ENCODE data around the gene LPCAT1. TPM values are rescaled to one million over a fixed set of nuclear protein-coding genes. Genes with fewer than 3 reads are reported as not detected.

The LPCAT1 gene
- total RNA-seq, 1 experiment from 2014 or later = 75.0 TPM

GRCh38 chr5:1568201-1568979 lies 44.6 kb upstream of the LPCAT1 start:
- no TSS peak for BruUV-seq (replicated peaks)
- ChIA-PET CTCF (no interaction called here), RAD21 (ENCODE audit: low non-redundant PET in 1 of 2, low total read pairs in 2 of 2, uncharacterized antibody in 2 of 2, unreplicated experiment in 2 of 2) (no interaction called here), POLR2A (no interaction called here)
- ATAC-seq = no peak
- Histone ChIP-seq H3K79me2 (ENCODE audit: insufficient read depth, low read length) (no peaks in the 10 kb centered on the region), H3K9me2 (ENCODE audit: insufficient read depth) (no peaks in the 10 kb centered on the region), H3K4me3 (replicated peaks in 1 of 2; ENCODE audit: low read depth in 1 of 2, low read length in 2 of 2) (no peak overlapping the region), H3K27me3 (ENCODE audit: insufficient read depth, low read length) (no peaks in the 10 kb centered on the region), H3K4me1 (ENCODE audit: control insufficient read depth in 1 of 2, insufficient read depth in 2 of 2, low read length in 2 of 2) (peaks cover 11 to 25% of the 10 kb centered on the region in 2 experiments), H3K4me2 (ENCODE audit: low read length) (no peak overlapping the region), H3K36me3 (ENCODE audit: control insufficient read depth in 1 of 2, insufficient read depth in 2 of 2, low read length in 2 of 2) (peaks cover 0 to 8% of the 10 kb centered on the region in 2 experiments; a peak in 1 of 4 replicates), H2AFZ (ENCODE audit: low read depth, low read length, poor library complexity, severe bottlenecking) (no peak overlapping the region), H3K27ac (ENCODE audit: low read depth, low read length) (no peak overlapping the region), H3K9me3 (ENCODE audit: control insufficient read depth in 1 of 2, insufficient read depth in 1 of 2, low read depth in 1 of 2, low read length in 2 of 2) (no peaks in the 10 kb centered on the region), H3K9ac (ENCODE audit: low read length) (no peak overlapping the region), H4K20me1 (ENCODE audit: insufficient read depth) (no peaks in the 10 kb centered on the region)
- TF ChIP-seq FOSL1 (IDR thresholded peaks at IDR 0.05; ENCODE audit: low read depth) (no peak), CTCF (IDR thresholded peaks at IDR 0.05 in 2 of 3, conservative IDR thresholded peaks at IDR 0.05 in 1 of 3; ENCODE audit: borderline replicate concordance in 1 of 3, insufficient read depth in 1 of 3, low read depth in 2 of 3, low read length in 2 of 3) (no peak), REST (IDR thresholded peaks at IDR 0.05; ENCODE audit: low read depth) (no peak), EZH2 (IDR thresholded peaks at IDR 0.05) (no peak), SRF (IDR thresholded peaks at IDR 0.05; ENCODE audit: low read depth) (no peak), CBX3 (IDR thresholded peaks at IDR 0.05; ENCODE audit: low read depth) (no peak), ELF1 (IDR thresholded peaks at IDR 0.05; ENCODE audit: borderline replicate concordance, low read depth) (no peak), SP1 (IDR thresholded peaks at IDR 0.05; ENCODE audit: low read depth) (no peak), SIN3A (IDR thresholded peaks at IDR 0.05; ENCODE audit: low read depth) (no peak), RAD21 (IDR thresholded peaks at IDR 0.05; ENCODE audit: low read depth) (no peak), ZNF274 (IDR thresholded peaks at IDR 0.05; ENCODE audit: low read depth, low read length) (no peak), YY1 (IDR thresholded peaks at IDR 0.05; ENCODE audit: extremely low read depth, insufficient replicate concordance, low read depth, low read length) (no peak)
- TF ChIP-seq, protein P1, sequence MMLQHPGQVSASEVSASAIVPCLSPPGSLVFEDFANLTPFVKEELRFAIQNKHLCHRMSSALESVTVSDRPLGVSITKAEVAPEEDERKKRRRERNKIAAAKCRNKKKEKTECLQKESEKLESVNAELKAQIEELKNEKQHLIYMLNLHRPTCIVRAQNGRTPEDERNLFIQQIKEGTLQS (IDR thresholded peaks at IDR 0.05) = no peak
- TF ChIP-seq, protein P2, sequence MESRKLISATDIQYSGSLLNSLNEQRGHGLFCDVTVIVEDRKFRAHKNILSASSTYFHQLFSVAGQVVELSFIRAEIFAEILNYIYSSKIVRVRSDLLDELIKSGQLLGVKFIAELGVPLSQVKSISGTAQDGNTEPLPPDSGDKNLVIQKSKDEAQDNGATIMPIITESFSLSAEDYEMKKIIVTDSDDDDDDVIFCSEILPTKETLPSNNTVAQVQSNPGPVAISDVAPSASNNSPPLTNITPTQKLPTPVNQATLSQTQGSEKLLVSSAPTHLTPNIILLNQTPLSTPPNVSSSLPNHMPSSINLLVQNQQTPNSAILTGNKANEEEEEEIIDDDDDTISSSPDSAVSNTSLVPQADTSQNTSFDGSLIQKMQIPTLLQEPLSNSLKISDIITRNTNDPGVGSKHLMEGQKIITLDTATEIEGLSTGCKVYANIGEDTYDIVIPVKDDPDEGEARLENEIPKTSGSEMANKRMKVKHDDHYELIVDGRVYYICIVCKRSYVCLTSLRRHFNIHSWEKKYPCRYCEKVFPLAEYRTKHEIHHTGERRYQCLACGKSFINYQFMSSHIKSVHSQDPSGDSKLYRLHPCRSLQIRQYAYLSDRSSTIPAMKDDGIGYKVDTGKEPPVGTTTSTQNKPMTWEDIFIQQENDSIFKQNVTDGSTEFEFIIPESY (IDR thresholded peaks at IDR 0.05; ENCODE audit: extremely low read depth, insufficient replicate concordance, low read length) = no peak
- TF ChIP-seq, protein P3, sequence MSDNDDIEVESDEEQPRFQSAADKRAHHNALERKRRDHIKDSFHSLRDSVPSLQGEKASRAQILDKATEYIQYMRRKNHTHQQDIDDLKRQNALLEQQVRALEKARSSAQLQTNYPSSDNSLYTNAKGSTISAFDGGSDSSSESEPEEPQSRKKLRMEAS (IDR thresholded peaks at IDR 0.05) = no peak
- intact Hi-C loops (cut with micrococcal nuclease) = no loop called here
- DNase-seq (ENCODE audit: low read depth, low spot score) = no peak

All from HCT116 (cell line).